Dedifferentiated amniotic fluid mesenchymal stem cell (primary cell): ENCODE results near the gene SLC7A1.

ENCODE experiments used
- DNase-seq: peaks from one replicate; pipeline ENCODE4 v3.0.0-alpha.2; 2016; ENCODE audit errors: extremely low spot score

The SLC7A1 gene

DNA sequence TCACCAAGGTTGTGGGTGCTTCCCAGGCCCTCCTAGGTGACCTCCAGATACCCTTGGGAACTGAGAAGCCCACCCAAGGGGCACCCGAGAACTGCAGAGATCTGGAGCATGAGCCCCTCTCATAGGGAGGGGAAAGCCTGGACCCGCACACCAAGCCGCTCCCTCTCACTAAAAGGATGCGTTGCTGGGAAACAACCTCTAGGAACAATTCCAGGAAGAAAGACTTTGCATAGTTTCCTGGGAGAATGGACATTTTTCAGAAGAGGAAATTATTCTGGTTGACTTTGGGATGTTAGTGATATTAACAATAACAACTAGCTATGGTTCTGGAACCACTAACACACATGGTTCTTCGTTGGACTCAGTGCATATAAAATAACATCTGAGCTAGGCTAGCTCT, 64.6 kb downstream of the SLC7A1 start:
- no peak for DNase-seq

DNA sequence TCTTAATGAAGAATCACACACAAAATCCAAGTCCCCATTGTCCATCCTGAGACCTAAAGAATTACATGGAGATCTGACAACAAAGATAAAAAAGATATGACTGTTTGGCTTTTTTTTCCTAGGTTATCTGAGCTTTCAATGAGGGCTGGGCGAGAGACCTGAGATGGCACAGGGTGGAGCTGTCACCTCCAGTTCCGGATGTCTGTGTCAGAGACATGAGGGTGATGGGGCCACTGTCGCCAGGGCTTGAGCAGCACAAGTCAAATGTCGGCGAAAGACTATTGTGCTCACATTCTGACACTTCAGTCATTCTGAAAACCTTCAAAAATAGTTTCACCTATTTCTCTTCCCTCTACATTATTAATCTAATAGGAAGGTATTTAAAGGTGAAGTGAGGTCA, 65.7 kb downstream of the SLC7A1 start:
- no peak for DNase-seq

DNA sequence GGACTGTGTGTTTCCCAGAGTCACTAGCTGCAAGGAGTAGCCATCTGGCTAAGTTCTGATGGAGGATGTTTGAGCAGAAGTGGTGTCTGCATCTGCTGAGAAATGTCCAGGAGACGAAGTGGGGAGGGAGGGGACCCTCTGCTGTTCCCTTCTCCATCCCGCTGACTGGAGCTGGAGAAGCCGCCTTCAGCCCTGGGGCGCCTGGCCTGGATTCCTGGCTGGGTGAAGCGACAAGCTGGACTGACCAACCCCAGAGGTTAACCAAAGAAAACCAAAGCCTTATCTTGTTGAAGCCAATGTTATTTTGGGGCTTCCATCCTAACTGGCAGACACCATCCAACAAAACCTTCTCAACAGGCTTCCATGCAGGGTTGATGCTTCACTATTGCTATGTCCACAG, 67.6 kb downstream of the SLC7A1 start:
- no peak for DNase-seq

- DNase-seq, result no peak
These were observed 68.0 kb downstream of the SLC7A1 start for GRCh38 chr13:29527511-29527910.

DNA sequence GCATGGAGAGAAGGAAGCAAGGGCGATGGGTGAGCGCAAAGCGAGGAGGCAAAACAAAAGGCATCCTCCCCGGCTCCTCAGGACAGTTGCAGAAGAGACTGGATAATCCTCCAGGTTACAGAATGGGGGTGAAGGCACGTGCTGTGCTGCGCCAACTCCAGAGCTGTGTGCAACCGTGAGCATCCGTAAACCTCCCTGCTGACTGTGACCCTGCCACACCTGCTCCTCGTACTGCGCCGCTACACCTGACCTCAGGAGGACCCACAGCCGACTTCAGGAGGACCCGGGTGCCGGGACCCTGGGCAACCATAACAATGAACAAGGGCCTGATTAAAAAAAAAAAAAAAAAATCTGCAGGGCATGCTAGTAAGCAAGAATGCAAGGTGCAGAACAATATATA, 68.7 kb downstream of the SLC7A1 start:
- no peak for DNase-seq

DNA sequence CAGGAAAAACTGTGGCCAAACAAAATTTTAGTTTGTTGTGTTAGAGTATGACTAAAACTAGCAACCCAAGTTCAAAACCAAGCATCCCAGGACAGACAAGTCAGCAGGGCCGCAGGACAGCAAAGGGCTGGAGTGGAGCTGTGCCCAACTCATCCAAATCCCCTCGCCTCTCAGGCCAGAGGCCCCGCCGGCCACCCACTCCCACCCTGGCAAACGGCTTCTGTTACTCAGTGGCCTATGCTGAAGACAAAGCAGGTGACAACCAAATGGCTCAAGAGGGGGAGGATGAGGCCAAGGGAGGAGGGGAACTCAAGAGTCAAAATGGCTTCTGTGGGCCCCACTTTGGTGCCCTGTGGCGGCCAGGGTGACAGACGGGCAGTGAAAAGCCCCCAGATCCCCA, 69.7 kb downstream of the SLC7A1 start:
- no peak for DNase-seq

DNA sequence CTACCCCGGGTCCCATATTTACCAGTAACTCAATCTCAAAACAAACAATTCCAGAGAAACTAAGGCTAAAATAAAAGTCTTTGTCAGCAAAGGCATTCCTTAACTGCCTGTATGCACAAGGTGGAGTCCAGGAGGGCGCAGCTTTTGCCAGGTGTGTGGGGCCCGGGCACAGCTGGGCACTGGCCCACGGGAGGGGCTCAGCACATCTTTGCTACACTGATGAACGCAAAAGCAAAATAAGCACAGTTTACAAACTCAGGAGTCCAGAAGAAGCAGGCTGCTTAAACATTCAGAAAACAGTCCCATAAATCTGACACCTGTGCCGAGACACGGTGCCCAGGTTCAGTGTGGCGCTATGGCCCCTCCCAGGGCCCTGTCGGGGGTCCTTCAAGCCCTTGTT, 70.8 kb downstream of the SLC7A1 start:
- no peak for DNase-seq

- DNase-seq, result no peak
These were observed 71.3 kb downstream of the SLC7A1 start for GRCh38 chr13:29524176-29524575.

DNA sequence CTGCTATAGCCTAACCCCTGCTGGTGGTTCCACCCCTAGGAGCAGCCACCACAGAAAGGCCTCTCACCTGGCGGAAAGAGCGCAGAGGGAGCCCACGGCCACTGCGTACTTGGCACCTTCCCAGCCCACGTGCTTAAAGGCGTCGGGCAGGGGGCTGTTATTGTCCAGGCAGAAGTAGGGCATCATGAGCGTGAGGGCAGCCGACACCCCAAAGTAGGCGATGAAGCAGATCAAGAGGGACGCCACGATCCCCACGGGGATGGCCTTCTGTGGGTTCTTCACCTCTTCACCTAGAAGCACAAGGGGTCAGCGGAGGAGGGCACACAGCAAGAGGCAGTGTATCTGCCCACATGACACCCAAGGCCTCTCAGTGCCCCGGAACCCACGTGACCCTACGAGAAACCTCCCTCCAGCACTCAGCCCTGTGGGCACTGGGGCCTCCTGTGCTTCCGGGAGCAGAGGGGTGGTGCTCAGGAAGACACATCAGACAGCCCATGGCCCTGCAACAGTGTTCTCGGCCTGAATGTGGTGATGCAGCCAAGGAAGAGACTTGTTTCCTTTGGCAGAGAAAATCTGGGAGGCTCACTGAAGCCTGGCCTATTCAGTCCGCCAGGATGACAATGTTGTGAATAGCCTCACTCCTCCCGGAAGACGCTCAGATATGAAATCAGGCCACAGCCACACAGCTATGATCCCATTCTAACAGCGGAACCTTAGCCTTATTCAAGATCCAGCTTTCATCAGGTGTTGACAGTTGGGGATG, 72.1 kb downstream of the SLC7A1 start:
- no peak for DNase-seq

- DNase-seq, result peak; percentile 62
These were observed 73.3 kb downstream of the SLC7A1 start for GRCh38 chr13:29522044-29522685.

DNA sequence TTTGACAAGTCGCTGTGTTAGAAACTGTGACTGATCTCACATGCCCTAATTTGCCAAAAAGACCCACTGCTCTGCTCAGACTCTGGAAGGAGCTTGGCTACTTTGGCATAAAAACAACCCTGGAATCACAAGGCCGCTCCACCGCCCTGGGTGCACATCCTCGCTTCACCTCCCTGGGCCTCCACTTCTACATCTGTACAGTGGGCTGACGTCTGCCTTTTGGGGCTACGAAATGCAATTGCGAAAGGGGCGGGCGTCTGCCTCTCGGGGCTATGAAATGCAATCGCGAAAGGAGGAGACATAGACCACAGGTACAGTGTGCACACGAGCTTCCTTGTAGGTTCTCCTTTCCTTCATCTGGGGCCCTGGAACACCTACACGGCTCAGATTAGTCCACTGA, 74.2 kb downstream of the SLC7A1 start:
- DNase-seq, result no peak

DNA sequence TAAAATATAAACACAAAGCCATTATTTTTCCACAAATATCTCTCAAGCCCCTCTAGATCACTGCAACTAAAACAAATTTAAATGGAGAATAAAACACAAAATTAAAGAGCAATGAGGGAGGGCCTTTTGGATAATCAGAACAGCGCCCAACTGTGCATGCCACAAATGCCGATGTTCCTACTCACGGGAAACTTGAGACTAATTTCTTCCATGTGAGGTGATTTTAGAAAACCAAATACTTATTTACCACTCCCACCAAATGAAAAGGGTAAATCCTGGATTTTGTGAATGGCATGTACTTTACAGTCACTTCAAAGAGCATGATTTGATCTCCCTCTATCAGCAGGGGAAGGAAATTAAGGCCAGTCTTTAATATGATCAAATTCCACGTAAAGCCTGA, 74.8 kb downstream of the SLC7A1 start:
- DNase-seq, result peak; percentile 81

DNA sequence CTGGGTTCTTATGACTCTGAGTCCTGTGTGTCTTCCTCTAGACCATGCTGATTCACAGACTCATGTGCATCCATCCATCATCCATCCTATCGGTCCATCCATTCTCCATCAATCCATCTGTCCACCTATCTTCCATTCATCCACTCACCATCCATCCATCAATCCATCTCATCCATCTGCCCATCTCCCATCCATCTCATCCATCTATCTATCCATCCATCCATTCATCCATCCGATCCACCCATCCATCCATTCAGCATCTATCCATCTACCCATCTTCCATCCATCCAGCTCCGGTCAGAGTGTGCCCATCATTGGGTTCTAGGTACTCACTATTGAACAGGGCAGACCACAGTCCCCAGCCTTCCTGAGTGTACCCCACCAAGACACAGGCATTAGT, 75.6 kb downstream of the SLC7A1 start:
- DNase-seq, result no peak

DNA sequence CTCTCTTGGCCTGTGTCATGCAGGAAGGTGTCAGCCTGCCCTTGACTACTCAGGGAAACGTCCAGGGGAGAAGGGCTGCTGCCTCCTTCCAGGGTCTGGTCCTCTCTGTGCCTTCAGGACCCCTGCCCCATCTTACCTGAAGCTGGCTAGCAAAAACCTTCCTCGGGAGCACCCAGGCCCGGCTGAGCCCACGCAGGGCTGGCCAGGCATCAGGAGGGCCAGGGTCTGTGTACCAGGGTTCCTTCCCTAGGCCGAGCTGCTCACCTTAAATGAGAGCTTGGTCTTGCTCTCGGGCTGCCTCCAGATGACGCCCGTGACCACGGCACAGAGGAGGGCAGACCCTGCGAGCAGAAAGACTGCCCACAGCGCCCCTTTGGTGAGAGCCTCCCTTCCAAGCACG, 78.6 kb downstream of the SLC7A1 start:
- no peak for DNase-seq

- DNase-seq, result no peak
These were observed 79.5 kb downstream of the SLC7A1 start for GRCh38 chr13:29516012-29516411.

- DNase-seq, result no peak
These were observed 80.1 kb downstream of the SLC7A1 start for GRCh38 chr13:29515372-29515771.

DNA sequence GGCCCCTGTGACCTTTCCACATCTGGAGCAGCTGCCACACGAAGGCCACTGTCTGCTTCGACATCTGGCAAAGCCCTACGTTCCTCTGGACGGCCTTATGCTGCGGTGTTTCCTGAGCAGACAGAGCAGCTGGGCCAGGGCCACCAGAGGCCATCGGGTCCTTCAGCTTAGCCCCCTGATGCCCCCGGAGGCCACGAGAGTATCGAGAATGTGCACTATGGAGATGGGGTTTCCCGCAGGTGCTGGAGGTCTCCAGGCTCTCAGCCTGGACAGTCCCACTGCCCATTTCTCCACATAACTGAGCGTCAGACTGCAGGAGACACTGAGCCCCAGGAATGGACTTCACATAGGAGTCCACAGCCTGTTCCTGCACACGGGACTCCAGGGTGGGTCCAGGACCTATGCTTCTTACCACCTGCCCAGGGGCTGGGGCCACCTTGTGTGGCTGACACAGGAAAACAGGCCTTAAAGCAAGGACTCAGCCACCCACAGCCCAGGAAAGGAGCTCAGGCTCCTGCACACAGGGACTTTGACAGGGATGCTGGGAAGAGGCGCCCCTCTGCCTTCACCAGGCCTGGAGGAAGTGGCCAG, 80.7 kb downstream of the SLC7A1 start:
- no peak for DNase-seq

- no peak for DNase-seq
These were observed 81.3 kb downstream of the SLC7A1 start for GRCh38 chr13:29513981-29514719.

GRCh38 chr13:29513002-29513980, 82.2 kb downstream of the SLC7A1 start:
- no peak for DNase-seq

GRCh38 chr13:29511980-29512379, 83.5 kb downstream of the SLC7A1 start:
- no peak for DNase-seq

DNA sequence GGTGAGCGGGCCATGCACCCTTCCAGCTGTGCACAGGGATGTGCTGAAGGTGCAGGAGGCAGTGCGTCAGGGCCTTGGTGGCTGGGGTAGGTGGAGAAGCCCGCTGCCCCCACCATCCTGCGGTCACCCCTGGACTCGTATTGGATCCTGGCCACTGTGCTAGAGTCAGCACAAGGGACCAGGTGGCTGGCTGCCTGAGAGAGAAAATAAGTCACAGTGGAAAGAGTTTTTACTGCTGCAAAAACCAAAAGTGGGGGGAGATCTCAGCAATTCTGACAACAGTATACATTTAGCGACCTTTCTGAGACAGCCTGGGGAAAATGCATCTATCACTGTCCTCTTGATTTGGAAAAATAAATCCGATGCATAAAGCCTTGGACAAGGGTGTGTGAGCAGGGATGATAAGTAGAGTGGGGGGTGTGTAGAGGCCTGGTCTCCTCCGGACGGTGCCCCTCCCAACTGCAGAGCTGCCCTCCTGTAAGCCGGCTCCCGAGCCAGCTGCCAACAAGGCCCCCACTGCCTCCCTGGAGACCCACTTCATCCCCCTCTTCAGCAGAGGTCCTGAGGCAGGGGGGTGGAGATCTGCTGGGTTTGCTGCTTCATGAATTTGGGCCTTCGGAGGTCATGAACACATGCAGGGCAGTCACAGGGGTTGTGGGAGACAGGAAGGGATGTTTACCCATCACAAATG, 84.2 kb downstream of the SLC7A1 start:
- DNase-seq, result no peak
